Measurements from ENCODE around the gene CDPF1.

Gene CDPF1

DNA sequence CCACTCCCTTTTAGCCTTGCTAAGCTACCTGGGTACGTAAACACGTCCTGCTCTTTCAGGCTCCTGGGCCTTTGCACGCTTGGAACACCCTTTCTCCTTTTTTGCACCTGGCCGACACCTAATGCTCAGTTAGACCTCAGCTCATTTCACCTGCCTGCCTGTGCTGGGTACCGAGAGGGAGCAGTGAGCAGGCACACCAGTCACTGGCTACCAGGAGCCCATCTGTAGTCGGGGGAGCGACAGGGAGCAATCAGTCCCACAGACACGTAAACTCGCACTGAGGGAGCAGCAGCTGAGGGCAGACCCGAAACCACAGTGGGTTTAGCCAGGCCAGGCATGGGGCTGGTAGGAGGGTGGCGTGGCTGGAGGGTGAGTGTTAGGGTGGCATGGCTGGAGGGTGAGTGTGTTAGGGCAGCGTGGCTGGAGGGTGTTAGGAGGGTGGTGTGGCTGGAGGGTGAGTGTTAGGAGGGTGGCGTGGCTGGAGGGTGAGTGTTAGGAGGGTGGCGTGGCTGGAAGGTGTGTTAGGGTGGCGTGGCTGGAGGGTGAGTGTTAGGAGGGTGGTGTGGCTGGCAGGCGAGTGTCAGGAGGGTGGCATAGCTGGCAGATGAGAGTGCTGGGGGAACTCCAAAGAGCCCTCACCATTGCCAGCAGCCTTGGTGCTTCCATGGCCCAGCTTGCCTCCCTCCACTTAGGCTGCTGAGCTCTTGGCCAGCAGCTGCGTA lies 40.2 kb upstream of the CDPF1 start:
- Histone ChIP-seq H3K4me3 (ENCODE audit: low read length) (no peak overlapping the region), H3K9ac (ENCODE audit: low read length) (no peak overlapping the region), H3K27me3 (ENCODE audit: control insufficient read depth, insufficient read depth, low read length) (no peaks in the 10 kb centered on the region), H3K4me1 (ENCODE audit: control insufficient read depth, insufficient read depth, low read length) (peaks cover 5% of the 10 kb centered on the region), H3K36me3 (ENCODE audit: control insufficient read depth, insufficient read depth, low read length) (no peaks in the 10 kb centered on the region), H3K9me3 (ENCODE audit: control insufficient read depth, low read length) (no peaks in the 10 kb centered on the region)

DNA sequence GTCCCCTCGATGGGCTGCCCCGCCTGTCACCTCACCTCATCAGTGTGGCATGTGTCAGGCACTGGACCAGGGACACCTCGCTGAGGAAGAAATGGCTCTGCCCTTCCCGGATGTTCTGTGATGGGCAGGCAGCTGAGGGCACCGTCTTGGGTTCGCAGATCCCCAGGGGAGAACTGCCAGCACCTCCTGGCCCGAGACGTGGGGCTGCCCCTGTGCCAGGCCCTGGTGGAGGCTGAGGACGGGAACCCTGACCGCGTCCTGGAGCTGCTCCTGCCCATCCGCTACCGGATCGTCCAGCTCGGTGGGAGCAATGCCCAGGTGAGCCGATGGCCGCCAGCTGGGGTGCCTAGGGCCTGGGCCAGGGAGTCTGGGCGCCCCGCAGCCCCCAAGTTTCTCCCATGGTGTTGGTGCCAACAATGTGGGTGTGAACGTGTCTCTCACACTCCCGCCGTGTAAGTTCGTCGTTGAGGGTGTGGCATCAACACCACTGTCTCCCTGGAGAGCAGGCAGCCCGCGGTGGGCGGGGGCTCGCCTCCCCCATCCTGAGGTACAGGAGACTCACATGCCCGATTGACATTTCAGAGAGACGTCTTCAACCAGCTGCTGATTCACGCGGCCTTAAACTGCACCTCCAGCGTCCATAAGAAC lies 39.3 kb upstream of the CDPF1 start:
- H3K4me1 ChIP-seq (ENCODE audit: control insufficient read depth, insufficient read depth, low read length), result peaks cover 5% of the 10 kb centered on the region
- no peaks in the 10 kb centered on the region for H3K9me3 ChIP-seq (ENCODE audit: control insufficient read depth, low read length)
- no peaks in the 10 kb centered on the region for H3K36me3 ChIP-seq (ENCODE audit: control insufficient read depth, insufficient read depth, low read length)
- no peaks in the 10 kb centered on the region for H3K27me3 ChIP-seq (ENCODE audit: control insufficient read depth, insufficient read depth, low read length)
- H3K9ac ChIP-seq (ENCODE audit: low read length), result no peak overlapping the region
- H3K4me3 ChIP-seq (ENCODE audit: low read length), result no peak overlapping the region

DNA sequence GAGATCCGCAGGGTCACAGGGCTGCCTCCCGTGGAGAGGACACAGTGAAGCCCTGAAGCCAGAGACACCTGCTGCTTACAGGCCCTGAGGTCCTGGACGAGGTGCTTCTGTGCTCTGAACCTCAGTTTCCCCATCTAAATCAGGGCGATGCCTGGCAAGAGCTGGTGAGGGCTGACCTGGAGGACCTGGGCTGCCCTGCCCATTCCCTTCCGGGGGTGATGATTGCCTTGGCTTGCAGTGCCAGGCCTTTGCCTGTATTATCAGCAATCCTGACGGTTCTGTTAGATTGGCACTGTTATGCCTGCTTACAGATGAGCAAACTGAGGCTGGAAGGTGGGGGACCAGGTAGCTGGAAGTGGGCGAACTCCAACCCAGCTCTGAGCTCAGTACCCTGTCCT lies 38.8 kb upstream of the CDPF1 start:
- Histone ChIP-seq H3K36me3 (ENCODE audit: control insufficient read depth, insufficient read depth, low read length) (no peaks in the 10 kb centered on the region), H3K4me3 (ENCODE audit: low read length) (no peak overlapping the region), H3K27me3 (ENCODE audit: control insufficient read depth, insufficient read depth, low read length) (no peaks in the 10 kb centered on the region), H3K4me1 (ENCODE audit: control insufficient read depth, insufficient read depth, low read length) (peaks cover 5% of the 10 kb centered on the region), H3K9me3 (ENCODE audit: control insufficient read depth, low read length) (no peaks in the 10 kb centered on the region), H3K9ac (ENCODE audit: low read length) (no peak overlapping the region)

DNA sequence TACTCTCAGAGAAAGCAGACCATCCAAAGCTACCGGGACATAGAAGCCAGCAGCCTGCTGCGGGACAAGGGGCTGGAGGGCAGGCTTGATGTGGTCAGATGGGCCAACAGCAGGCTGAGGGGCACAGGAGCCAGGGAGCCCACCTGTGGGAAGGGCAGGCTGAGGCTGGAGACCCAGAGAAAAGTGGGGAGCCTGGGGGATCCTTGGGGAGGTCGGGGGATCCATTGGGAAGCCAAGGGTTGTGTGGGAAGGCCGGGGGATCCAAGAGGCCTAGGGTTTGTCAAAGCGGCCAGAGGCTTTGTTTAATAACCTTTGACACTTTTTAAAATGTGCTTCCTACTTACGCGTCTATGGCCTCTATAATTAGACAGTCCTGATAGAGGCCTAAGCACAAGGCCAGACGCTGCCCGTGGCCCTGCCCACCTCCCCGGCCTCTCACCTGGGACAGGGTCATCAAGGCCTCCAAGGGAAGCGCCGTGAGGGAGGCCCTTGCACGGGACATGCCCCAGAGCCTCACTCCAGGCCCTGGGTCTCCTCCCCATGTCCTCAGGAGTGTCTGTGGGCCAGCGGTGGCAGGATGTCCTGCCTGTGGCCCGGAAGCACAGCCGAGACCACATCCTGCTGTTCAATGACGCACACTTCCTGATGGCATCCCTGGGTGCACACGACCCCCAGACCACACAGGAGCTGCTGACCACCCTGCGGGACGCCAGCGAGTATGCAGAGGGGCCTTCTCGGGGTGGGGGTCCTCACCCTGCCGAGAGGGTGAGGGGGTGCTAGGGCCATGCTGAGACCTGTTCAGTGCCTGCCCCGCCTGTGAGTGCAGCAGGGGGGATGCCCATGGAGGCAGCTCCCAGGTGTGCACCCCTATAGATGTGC lies 38.0 kb upstream of the CDPF1 start:
- H3K36me3 ChIP-seq (ENCODE audit: control insufficient read depth, insufficient read depth, low read length), result no peaks in the 10 kb centered on the region
- no peak overlapping the region for H3K4me3 ChIP-seq (ENCODE audit: low read length)
- H3K9ac ChIP-seq (ENCODE audit: low read length), result no peak overlapping the region
- H3K9me3 ChIP-seq (ENCODE audit: control insufficient read depth, low read length), result no peaks in the 10 kb centered on the region
- H3K4me1 ChIP-seq (ENCODE audit: control insufficient read depth, insufficient read depth, low read length), result peaks cover 5% of the 10 kb centered on the region
- no peaks in the 10 kb centered on the region for H3K27me3 ChIP-seq (ENCODE audit: control insufficient read depth, insufficient read depth, low read length)

DNA sequence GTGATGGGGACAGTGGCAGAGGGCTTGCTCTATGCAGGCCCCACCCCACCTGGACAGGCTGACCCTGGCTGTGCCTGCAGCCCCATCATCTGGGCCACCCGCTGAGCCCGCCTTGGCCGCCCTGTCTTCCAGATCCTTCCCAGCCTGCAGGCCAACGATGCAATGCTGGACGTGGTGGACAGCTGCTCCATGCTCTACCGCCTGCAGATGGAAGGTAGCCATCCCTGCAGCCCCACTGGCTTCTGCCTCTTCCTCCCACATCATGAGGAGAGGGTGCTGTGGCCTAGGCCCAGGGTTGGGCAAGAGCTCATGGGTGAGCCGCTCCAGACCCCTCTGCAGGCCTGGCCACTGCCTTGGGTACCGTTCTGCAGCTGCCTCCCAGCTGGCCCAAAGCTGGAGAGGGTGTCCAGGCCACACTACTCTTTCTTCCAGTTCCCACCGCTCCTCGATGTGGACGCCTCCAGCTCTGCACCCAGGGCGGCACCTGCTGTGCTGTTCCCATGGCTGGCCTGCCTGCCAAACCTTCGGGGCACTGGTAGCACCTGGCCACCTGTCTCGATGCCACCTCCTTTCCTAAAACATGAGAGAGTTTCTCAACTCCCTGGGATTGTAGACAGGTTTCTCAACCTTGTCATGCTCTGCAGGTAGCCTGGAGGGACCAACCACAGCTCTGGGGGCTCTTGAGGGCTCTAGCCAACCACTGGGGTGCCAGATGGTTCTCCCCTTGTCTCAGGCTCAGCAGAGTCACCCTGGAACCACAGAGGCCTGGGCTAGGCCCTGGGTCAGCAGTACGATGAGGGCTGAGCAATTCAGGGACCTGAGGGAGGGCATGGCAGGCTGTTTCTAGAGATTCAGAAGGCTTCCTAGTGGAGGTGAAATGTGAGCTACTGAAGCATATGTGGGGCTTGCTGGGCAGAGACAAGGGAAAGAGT lies 37.1 kb upstream of the CDPF1 start:
- Histone ChIP-seq H3K4me1 (ENCODE audit: control insufficient read depth, insufficient read depth, low read length) (peaks cover 5% of the 10 kb centered on the region), H3K27me3 (ENCODE audit: control insufficient read depth, insufficient read depth, low read length) (no peaks in the 10 kb centered on the region), H3K36me3 (ENCODE audit: control insufficient read depth, insufficient read depth, low read length) (no peaks in the 10 kb centered on the region), H3K4me3 (ENCODE audit: low read length) (no peak overlapping the region), H3K9me3 (ENCODE audit: control insufficient read depth, low read length) (no peaks in the 10 kb centered on the region), H3K9ac (ENCODE audit: low read length) (no peak overlapping the region)

DNA sequence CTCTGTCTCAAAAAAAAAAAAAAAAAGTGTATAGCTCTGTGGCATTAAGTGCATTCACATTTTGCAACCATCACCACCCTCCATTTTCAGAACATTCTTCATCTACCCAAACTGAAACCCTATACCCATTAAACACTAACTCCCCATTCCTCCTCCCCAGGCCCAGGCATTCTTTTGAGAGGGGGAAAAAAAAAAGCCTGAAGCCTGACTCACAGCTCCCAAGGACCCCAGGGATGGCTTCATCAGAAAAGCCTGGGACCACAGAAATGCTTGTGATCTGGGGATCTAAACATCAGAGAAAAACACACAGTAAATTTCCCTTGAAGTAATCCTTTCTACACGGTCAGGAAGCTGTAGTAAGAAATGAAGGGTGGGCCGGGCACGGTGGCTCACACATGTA lies 35.9 kb upstream of the CDPF1 start:
- no peaks in the 10 kb centered on the region for H3K9me3 ChIP-seq (ENCODE audit: control insufficient read depth, low read length)
- no peaks in the 10 kb centered on the region for H3K36me3 ChIP-seq (ENCODE audit: control insufficient read depth, insufficient read depth, low read length)
- no peaks in the 10 kb centered on the region for H3K27me3 ChIP-seq (ENCODE audit: control insufficient read depth, insufficient read depth, low read length)
- H3K4me3 ChIP-seq (ENCODE audit: low read length), result no peak overlapping the region
- H3K4me1 ChIP-seq (ENCODE audit: control insufficient read depth, insufficient read depth, low read length), result peaks cover 5% of the 10 kb centered on the region
- H3K9ac ChIP-seq (ENCODE audit: low read length), result no peak overlapping the region

DNA sequence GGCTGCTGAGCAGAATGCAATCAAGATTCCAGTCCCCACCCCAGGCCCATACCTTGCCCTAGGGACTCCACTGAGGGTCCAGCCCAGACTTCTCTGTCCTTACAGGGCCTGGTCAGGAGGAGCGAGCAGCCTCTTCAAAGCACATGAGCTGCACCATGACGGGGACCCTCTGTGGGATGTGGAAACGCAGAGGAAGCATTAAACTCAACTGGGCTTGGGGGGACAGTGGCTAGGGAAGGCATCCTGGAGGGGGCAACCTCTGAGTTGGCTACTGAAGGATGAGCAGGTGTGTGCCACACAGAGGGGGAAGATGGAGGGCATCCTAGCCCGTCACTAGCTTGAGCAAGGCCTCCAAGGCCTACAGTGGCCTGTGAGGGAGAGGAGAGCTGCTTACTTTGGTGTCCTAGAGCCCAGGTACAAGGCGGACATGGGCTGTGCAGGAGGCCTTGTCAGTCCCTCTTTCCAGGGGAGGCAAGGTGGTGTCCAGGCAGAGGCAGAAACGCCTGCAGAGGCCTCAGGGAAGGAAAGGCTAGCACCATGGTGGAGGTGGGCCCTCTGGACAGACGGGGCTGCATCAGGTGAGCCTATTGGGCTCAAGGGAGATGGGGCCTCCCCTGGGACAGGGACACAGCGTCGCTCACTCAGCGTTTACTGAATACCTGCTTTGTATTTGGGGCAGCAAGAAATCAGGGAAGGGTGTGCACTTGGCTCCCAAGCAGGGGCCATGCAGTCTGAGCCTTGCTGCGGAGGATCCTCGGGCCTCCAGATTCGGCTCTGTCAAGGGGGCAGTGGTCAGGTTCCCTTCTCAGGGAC lies 32.0 kb upstream of the CDPF1 start:
- Histone ChIP-seq H3K4me3 (ENCODE audit: low read length) (no peak overlapping the region), H3K36me3 (ENCODE audit: control insufficient read depth, insufficient read depth, low read length) (peaks cover 10% of the 10 kb centered on the region), H3K4me1 (ENCODE audit: control insufficient read depth, insufficient read depth, low read length) (no peaks in the 10 kb centered on the region), H3K27me3 (ENCODE audit: control insufficient read depth, insufficient read depth, low read length) (no peaks in the 10 kb centered on the region), H3K9me3 (ENCODE audit: control insufficient read depth, low read length) (no peaks in the 10 kb centered on the region), H3K9ac (ENCODE audit: low read length) (no peak overlapping the region)

DNA sequence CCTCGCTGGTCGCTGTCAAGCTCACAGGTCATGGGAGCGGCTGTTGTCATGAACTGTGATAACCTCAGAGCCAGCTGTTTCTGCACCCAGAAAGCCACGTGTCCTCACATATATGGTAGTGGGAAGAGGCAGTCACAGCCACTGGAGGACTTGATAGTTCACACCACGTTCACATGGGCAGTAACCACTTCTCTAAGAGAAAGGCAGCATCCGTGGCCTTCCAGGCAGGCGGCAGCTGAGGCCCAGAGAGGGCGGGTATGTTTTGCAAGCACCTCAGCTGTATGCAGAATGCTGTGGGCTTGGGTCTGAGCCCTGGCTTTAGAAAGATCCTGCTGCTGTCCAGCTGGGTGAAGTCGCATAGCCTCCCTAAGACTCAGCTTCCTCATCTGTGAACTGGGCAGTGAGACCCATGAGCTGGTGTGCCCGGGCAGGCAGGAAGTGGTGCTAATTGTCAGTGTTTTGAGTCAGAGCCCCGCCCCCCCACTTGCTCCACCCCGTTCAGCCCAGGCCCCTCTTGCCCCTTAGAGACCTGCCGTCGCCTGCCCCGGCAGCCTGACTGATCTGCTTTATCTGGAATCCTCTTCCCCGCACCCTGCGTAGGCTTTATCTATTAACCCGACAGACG lies 31.0 kb upstream of the CDPF1 start:
- Histone ChIP-seq H3K4me3 (ENCODE audit: low read length) (no peak overlapping the region), H3K27me3 (ENCODE audit: control insufficient read depth, insufficient read depth, low read length) (no peaks in the 10 kb centered on the region), H3K9me3 (ENCODE audit: control insufficient read depth, low read length) (no peaks in the 10 kb centered on the region), H3K36me3 (ENCODE audit: control insufficient read depth, insufficient read depth, low read length) (peaks cover 10% of the 10 kb centered on the region), H3K9ac (ENCODE audit: low read length) (no peak overlapping the region), H3K4me1 (ENCODE audit: control insufficient read depth, insufficient read depth, low read length) (no peaks in the 10 kb centered on the region)

DNA sequence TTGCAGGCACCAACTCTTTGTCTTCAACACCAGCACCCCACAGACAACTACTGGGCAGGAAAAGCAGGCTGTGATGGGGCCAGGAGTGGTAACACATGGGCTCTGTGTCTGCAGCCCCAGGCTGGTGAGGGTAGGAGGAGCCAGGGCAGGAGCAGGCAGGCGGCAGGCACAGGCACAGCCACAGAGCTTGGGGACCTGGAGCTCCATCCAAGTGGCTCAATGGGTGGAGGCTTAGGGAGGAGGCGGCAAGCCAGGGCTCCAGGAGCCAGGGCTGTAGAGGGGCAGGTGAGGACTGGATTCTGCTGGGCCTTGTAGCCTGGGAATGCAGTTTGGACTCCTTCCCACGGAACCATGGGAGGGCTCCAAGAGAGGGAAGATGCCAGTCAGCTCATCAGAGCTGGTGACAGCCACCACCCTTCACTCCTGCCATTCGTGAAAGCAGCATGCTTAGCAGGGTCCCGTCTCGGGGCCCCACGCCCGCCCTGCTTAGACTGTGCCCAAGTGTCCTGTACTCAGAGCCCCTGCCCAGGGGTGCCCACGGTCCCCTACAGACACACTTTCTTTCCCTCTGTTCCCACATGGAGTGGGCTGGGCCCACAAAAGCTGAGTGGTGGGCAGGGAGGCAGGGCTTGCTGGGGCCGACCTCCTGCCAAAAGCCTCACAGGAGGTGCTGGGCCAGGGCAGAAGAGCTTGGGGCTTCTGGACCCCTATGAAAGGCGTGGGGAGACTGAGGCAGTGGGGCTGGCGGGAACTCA lies 30.1 kb upstream of the CDPF1 start:
- no peak overlapping the region for H3K4me3 ChIP-seq (ENCODE audit: low read length)
- no peak overlapping the region for H3K9ac ChIP-seq (ENCODE audit: low read length)
- no peaks in the 10 kb centered on the region for H3K27me3 ChIP-seq (ENCODE audit: control insufficient read depth, insufficient read depth, low read length)
- H3K9me3 ChIP-seq (ENCODE audit: control insufficient read depth, low read length), result no peaks in the 10 kb centered on the region
- no peaks in the 10 kb centered on the region for H3K4me1 ChIP-seq (ENCODE audit: control insufficient read depth, insufficient read depth, low read length)
- peaks cover 10% of the 10 kb centered on the region for H3K36me3 ChIP-seq (ENCODE audit: control insufficient read depth, insufficient read depth, low read length)
